GM21825 (cell line): Measurements from ENCODE around the gene SLC27A2.
A peak's percentile ranks its signal among the peaks of the same experiment; 100 is the strongest.
"Not testable (repeated sequence)": the region's sequence is repeated elsewhere in the genome, so short reads cannot be mapped to it uniquely, and the experiment has no call there.

Source experiments
- ATAC-seq: cut with Tn5 transposase; IDR thresholded peaks from one replicate; pipeline ENCODE4 v1.9.1; 2021; ENCODE audit warnings: mild to moderate bottlenecking, moderate library complexity; ENCODE audit not compliant: unreplicated experiment

Gene SLC27A2

DNA sequence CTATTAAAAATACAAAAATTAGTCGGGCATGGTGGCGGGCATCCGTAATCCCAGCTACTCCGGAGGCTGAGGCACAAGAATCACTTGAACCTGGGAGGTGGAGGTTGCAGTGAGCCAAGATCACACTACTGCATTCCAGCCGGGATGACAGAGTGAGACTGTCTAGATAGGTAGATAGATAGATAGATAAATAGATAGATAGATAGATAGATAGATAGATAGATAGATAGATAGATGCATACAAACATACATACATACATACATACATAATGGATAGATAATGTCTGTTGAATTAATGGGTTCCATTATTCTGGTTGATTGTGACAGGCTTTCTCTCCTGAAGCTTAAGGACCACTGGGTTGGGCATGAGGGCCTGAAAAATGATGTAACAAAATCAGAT is 6.8 kb downstream of the SLC27A2 start:
- ATAC-seq: not testable (repeated sequence)

GRCh38 chr15:50189633-50190032 is 7.6 kb downstream of the SLC27A2 start:
- no peak for ATAC-seq

GRCh38 chr15:50190166-50190570 is 8.2 kb downstream of the SLC27A2 start:
- peak; percentile 56 for ATAC-seq

DNA sequence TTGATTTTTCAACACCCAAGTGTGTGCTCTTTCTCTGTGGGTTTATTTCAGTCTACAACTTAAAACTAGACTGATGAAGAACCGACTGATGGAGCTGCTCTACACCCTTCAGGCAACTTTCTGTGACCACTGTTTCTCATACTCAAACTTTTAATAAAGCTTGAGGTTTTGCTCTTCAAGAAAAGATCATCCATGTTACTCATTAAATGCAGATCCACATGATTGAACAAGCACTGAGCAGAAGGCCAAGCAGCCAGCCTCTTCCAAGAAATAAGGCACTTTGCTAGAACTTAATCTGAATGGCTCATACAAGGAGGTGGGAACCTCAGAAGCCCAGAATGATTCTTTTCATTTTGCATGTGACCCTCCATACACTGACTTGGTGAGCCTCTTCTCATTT is 8.7 kb downstream of the SLC27A2 start:
- peak; percentile 53 for ATAC-seq

GRCh38 chr15:50192164-50192563 is 10.2 kb downstream of the SLC27A2 start:
- ATAC-seq: no peak

DNA sequence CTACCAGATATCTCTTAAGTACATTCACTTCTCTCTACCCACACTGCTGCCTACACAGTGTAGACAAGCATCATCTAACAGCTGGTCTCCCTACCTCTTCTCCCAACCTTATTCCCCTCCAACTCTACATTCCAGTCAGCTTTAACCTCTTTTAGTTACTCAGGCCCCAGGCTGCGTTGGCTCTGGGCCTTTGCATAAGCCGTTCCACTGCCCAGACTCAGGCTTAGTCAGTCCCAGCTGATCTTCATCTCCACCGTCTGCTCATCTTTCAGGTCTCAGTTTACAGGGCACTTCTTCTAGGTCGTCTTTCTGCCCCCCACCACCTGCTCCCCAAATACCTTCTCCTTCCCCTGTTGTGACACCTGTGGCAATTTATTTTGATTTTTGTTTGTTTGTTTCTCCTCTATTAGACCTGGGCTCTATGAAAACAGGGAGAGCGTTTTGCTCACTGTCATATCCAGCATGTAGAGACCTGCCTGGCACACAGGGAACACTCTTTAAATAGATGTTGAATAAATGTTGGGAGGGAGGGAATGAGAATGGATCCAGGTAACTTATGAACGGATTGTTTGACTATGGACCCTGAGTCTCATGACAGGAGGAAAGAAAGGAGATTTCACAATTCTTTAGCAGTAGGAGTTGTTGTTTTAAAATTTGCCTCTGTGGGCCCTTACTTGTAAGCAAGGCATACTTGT is 11.1 kb downstream of the SLC27A2 start:
- ATAC-seq: no peak

- ATAC-seq: no peak
Measured at GRCh38 chr15:50202003-50202402, 20.0 kb downstream of the SLC27A2 start.

GRCh38 chr15:50206020-50206419 is 24.0 kb downstream of the SLC27A2 start:
- ATAC-seq: no peak

- no peak for ATAC-seq
Measured at GRCh38 chr15:50209809-50210208, 27.8 kb downstream of the SLC27A2 start.

DNA sequence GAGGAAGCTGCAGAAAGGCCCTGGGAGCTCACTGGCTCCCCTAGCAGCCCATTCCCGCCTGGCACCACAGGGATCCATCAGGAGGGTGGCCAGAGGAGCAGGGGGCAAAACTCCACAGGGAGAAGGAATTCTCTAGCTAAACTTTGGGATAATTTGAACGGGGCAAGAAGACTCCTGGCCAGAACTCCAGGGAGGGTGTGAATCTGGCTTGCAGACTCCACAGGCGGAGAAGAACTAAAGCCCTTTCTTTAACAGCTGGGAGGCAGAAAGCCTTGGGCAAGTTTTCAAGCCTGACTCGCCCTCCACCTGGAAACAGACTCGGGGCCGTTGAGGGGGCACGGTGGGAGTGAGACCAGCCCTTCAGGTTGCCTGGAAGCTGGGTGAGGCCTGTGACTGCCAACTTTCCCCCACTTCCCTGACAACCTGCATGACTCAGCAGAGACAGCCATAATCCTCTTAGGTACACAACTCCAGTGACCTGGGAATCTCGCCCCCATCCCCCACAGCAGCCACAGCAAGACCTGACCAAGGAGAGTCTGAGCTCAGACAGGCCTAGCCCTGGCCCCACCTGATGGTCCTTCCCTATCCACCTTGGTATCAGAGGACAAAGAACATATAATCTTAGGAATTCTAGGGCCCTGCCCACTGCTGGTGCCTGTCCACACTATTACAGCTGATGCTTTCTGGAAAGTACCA is 28.6 kb downstream of the SLC27A2 start:
- ATAC-seq: no peak

GRCh38 chr15:50218291-50218690 is 36.3 kb downstream of the SLC27A2 start:
- ATAC-seq: no peak

DNA sequence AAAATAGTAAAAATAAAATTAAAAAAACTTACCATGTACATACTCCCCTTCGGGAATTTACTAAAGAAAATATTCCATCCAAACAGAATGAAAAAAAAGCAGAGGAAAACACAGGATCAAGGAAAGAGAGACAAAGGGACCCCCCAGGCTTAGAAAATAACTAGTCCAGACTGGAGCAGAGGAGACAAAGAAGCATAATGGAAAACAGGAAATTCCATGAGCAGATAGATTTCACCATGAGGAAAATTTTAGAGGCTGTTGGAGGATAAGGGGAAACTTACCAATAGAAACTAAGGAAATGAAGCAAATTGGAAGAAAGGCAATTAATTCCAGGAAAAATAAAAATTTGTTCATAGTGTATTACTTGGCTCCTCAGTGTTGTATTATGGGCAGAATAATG is 36.7 kb downstream of the SLC27A2 start:
- no peak for ATAC-seq

DNA sequence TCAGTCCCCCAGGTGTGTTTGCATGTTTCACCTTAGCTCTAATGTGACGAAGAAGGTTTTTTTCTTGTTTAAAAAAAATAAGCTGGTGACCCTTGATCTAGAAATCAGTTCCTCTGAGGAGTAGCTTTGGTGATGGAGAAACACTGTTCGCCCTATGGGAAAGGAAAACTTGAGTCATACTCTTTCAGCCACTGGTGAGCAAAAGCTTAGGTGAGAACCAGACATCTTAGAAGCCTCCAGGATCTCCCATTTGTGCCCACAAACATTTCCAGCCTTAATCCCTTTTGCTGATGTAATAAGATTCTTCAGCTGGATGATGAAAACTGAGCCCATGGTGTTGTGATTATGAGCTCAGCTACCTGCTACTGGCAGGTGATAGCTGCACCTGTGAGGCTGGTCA is 37.8 kb downstream of the SLC27A2 start:
- ATAC-seq: no peak

DNA sequence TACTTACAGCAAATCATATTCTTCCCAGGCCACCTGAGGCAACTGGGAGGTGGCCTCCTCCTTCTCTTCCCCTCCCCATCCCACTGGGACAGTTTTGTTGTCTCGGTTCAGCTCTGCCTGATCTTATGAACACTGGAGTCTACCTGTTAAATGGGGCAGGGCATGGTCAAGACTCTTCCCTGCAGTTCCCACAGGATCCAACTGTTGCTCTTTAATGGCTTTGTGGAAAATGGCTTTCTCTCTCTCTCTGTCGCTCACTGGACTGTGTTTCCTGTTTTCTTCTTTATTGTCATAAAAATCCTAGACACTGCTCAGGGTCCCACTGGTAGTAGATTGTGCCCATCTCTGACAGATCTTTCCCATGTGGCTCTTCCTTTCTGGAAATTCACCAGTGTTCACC is 40.2 kb downstream of the SLC27A2 start:
- ATAC-seq: no peak

DNA sequence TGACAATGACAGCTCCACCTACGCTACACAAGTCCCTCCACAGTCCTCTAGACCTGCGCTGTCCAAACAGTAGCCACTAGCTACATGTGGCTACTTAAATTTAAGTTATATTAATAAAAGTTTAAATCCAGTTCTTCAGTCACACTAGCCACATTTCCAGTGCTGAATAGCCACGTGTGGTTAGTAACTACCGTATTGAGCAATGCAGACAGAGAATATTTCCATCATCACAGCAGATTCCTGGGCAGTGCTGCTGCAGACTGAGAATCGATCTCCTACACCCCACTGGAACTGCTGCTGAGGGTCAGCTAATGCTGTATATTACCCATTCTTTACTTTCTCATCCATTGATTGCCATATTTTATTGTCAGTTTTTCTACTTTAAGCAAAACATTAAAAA is 42.6 kb downstream of the SLC27A2 start:
- no peak for ATAC-seq

DNA sequence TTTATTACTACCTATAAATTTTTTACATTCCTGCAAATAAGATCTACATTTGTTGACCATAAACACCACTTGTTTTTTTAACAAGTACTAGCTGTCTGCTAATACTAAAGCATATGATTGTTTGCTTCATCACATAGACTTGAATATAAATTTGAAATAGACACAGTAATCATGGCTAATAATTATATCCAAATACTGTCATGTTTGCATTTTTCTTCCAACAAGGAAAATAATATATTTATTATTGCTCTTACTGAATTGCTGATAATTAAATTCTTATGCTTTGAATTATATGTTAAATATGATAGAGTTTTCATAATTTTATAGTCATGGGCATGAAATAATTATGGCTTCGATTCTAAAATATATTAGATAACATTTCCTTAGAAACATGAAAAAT is 43.1 kb downstream of the SLC27A2 start:
- no peak for ATAC-seq

- no peak for ATAC-seq
Measured at GRCh38 chr15:50225938-50226337, 43.9 kb downstream of the SLC27A2 start.

- no peak for ATAC-seq
Measured at GRCh38 chr15:50227076-50227475, 45.1 kb downstream of the SLC27A2 start.

DNA sequence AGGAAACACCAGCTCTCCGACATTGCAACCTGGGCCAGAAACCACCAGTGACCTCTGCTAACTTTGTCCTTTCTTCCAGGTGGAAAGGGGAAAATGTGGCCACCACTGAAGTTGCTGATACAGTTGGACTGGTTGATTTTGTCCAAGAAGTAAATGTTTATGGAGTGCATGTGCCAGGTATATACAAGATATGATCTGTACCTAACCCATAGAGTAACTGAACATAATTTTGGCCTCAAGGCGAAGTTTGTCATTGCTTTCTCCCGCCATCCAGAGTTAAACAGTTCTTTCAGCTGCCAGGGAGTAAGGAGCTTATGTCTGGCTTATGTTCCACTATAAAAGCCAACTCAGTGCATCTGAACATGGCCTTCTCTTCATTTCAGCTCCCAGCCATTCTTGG is 46.9 kb downstream of the SLC27A2 start:
- ATAC-seq: no peak

DNA sequence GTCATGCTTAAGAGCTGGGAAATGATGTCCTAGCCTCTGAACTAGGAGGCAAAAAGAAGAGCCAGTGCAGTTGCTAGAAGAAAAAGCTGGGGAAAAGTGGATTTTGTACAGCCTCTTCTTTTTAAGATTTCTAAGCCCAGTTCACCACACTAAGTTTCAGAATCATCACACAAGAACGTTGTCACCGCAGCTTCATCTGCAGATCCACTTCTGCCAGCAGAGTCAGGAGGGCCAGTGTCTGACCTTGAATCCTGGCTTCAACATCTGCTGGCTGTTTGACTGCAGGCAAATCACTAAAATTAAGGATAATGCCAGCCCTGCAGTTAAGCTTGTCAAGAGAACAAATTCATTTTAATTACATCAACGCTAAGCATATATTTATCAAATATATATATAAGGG is 47.3 kb downstream of the SLC27A2 start:
- ATAC-seq: no peak

DNA sequence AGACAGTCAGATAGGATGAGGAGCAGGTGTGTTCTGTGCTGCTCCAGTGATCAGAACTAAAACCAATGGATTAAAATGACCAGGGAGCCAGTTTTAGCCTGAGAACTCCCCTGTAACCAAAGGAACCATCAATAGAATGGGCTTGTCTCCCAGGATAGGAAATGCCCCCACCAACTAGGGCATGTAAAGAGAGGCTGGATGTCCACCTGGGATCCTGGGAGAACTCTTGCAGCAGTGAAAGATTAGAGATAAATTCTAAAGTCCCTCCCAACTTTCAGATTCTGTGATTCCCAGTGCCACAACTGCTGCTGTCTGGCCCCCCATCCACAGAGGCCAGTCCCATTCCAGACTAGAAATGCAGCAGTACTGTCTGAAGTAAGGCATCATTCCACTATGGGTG is 49.8 kb downstream of the SLC27A2 start:
- ATAC-seq: no peak

DNA sequence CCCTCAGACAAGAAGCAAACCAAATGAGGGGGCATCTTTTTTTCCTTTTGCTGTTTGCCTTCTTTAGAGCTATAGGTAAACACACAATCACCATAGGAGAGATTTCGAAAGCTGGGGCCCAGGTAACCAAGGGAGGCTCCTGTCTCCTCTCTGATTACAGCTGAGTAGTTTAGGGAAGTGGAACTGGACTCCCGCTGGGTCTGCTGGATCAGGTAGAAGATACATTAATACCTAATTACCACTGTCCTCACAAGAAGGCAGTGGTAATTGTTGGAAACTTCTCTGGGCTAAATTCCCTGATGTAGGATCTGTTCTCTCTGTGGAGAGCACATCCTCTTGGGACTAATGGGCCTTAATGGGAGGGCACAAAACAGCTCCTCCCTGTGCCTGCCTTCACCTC is 50.8 kb downstream of the SLC27A2 start:
- ATAC-seq: no peak
